HepG2 (cell line): Measurements from ENCODE around the gene NYAP1. TPM values are rescaled to one million over a fixed set of nuclear protein-coding genes. Genes with fewer than 3 reads are reported as not detected.

Source experiments
- AGO2 ChIP-seq: fragments of 200-400 bp; formaldehyde crosslinking; optimal IDR thresholded peaks from 2 replicates; pipeline ENCODE3; 2017; ENCODE audit warnings: mild to moderate bottlenecking, low read depth, low read length, moderate library complexity
- ARNTL ChIP-seq: sonication (generic); formaldehyde crosslinking; IDR thresholded peaks from 2 replicates; pipeline ENCODE4 v1.4.0; 2020; ENCODE audit warnings: mild to moderate bottlenecking, missing genetic modification reagents
- EEA1 ChIP-seq: sonication (generic); formaldehyde crosslinking; IDR thresholded peaks from 2 replicates; pipeline ENCODE4 v1.5.1; 2020; ENCODE audit warnings: mild to moderate bottlenecking, missing genetic modification reagents, borderline replicate concordance
- IRX3 ChIP-seq: sonication (generic); formaldehyde crosslinking; IDR thresholded peaks from 2 replicates; pipeline ENCODE4 v1.8.1; 2023; ENCODE audit warnings: mild to moderate bottlenecking, low read depth, missing genetic modification reagents, borderline replicate concordance
- MYNN ChIP-seq: sonication (generic); formaldehyde crosslinking; IDR thresholded peaks from 2 replicates; pipeline ENCODE4 v1.4.0; 2020; ENCODE audit warnings: mild to moderate bottlenecking, low read depth, missing genetic modification reagents
- SP5 ChIP-seq: IDR thresholded peaks from 2 replicates; pipeline ENCODE4 v1.6.1; 2016; ENCODE audit warnings: low read depth, borderline replicate concordance
- TBX2 ChIP-seq: sonication (generic); formaldehyde crosslinking; IDR thresholded peaks from 2 replicates; pipeline ENCODE4 v1.5.0; 2020; ENCODE audit warnings: missing genetic modification reagents, mild to moderate bottlenecking, borderline replicate concordance
- YEATS2 ChIP-seq: sonication (generic); formaldehyde crosslinking; IDR thresholded peaks from 2 replicates; pipeline ENCODE4 v1.4.0; 2020; ENCODE audit warnings: missing genetic modification reagents, borderline replicate concordance
- ZKSCAN1 ChIP-seq: fragments of 150-350 bp; IDR thresholded peaks from 2 replicates; pipeline ENCODE4 v1.6.1; 2014; ENCODE audit warnings: low read length
- ZMAT3 ChIP-seq: sonication (generic); formaldehyde crosslinking; conservative IDR thresholded peaks from 2 replicates; pipeline ENCODE4 v1.7.0; 2021; ENCODE audit warnings: missing genetic modification reagents
- ZNF20 ChIP-seq: sonication (generic); formaldehyde crosslinking; IDR thresholded peaks from 2 replicates; pipeline ENCODE4 v1.4.0; 2020; ENCODE audit warnings: mild to moderate bottlenecking, moderate library complexity, missing genetic modification reagents
- ZNF431 ChIP-seq: sonication (generic); formaldehyde crosslinking; IDR thresholded peaks from 2 replicates; pipeline ENCODE4 v1.9.0; 2022; ENCODE audit warnings: missing genetic modification reagents, low read depth, mild to moderate bottlenecking, borderline replicate concordance
- ZNF749 ChIP-seq: sonication (generic); formaldehyde crosslinking; IDR thresholded peaks from 2 replicates; pipeline ENCODE4 v1.8.0; 2022; ENCODE audit warnings: mild to moderate bottlenecking, missing genetic modification reagents, moderate library complexity, borderline replicate concordance
- polyA plus RNA-seq, 8 experiments: library from polyadenylated mRNA; depleted of rRNA in 3 of 8; stranded (reverse) in 7 of 8; unstranded in 1 of 8; fragments of >200 nt; fragmentation: Illumina TruSeq in 4 of 8; extraction: Trizol in 4 of 8; gene quantifications; 2 replicates each; pipeline versions ENCODE4 v1.2.1 to v1.2.3, GENCODE V29; 2011 to 2016; ENCODE audit warnings: low read depth in 4 of 8, missing spikeins in 1 of 8, mixed read lengths in 1 of 8; ENCODE audit not compliant: insufficient read depth in 1 of 8
- total RNA-seq, 5 experiments: library from RNA; depleted of rRNA; stranded (reverse); fragments of >200 nt; fragmentation: Illumina TruSeq; extraction: Trizol; gene quantifications; 2 replicates each; pipeline ENCODE4 v1.2.3, GENCODE V29; 2016; ENCODE audit warnings: low read depth in 1 of 5
- TF ChIP-seq, protein P1 (sequence below): sonication (generic); formaldehyde crosslinking; IDR thresholded peaks from 2 replicates; pipeline ENCODE4 v1.8.0; 2022; ENCODE audit warnings: mild to moderate bottlenecking, missing genetic modification reagents, borderline replicate concordance
- TF ChIP-seq, protein P2 (sequence below): sonication (generic); formaldehyde crosslinking; conservative IDR thresholded peaks from 2 replicates; pipeline ENCODE4 v1.8.0; 2022; ENCODE audit warnings: mild to moderate bottlenecking, moderate library complexity, missing genetic modification reagents
- TF ChIP-seq, protein P3 (sequence below): fragments of 450-650 bp; IDR thresholded peaks from 2 replicates; pipeline ENCODE4 v1.6.1; 2017
- TF ChIP-seq, protein P4 (sequence below): sonication (generic); formaldehyde crosslinking; IDR thresholded peaks from 2 replicates; pipeline ENCODE4; 2020; ENCODE audit warnings: missing genetic modification reagents, mild to moderate bottlenecking, borderline replicate concordance
- TF ChIP-seq, protein P5 (sequence below): sonication (generic); formaldehyde crosslinking; IDR thresholded peaks from 2 replicates; pipeline ENCODE4 v1.8.1; 2023; ENCODE audit warnings: mild to moderate bottlenecking, missing genetic modification reagents

Gene NYAP1
- total and polyA plus RNA-seq, 2 of the 13 experiments (the other 11 are each of a cell fraction or from before 2014, with no cell fraction given), result 0.15 to 0.46 TPM

DNA sequence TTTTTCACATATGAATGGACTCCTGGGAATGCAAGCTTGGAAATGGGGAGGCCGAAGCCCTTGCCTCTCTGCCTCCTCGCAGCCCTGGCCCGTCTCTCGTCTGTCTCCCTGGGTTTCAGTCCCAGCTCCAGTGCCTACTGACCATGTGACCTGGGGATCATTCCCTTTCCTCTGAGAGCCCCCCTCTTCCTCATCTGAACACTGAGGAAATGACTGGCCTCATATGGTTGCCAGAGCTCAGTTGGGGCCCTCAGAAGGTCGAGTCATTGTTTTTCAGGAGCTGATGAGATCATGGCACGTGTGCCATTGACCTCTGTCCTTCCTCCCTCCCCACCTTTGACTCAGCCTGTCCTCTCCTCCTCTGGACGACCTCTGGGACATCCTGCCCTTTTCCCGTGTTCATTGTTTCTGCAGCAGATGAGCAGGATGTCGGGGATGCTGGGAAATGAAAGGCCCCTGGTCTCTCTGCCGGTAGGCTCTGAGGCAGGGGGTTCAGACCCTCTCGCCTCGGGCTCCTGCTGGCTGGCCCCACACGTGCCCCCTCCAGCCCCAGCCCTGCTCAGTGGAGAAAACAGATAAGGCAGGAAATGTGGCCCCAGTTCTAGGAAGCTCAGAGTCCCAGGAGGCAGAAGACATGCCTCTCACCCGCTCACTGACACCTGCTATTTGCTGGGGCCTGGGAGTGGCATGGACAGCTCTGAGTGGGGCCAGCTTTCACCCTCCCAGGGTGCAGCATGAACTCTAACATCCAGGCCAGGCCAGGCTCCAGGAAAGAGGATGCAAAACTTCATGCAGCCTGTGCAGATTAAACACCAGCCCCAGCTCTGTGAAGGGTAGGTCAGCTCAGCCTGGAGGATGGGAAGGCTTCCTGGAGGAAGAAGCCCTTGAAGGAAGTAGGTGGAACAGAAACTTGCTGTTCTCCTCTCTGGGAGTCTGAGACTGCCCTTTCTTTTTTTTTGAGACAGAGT lies 39.1 kb upstream of the NYAP1 start (continued):
- TF ChIP-seq IRX3 (CRISPR knock-in tag) (no peak; the same call in 1 of the 2 replicates), AGO2 (no peak), EEA1 (CRISPR knock-in tag) (peak; percentile 52; the same call in 1 of the 2 replicates), ZMAT3 (CRISPR knock-in tag) (no peak), MYNN (CRISPR knock-in tag) (no peak), YEATS2 (CRISPR knock-in tag) (no peak; the same call in 1 of the 2 replicates), ZNF431 (CRISPR knock-in tag) (no peak; the same call in 1 of the 2 replicates), TBX2 (CRISPR knock-in tag) (peak; percentile 91), ZKSCAN1 (no peak), ZNF20 (CRISPR knock-in tag) (no peak), ARNTL (CRISPR knock-in tag) (peak; percentile 96), SP5 (CRISPR knock-in tag) (peak; percentile 86), ZNF749 (no peak)
- TF ChIP-seq, protein P1, sequence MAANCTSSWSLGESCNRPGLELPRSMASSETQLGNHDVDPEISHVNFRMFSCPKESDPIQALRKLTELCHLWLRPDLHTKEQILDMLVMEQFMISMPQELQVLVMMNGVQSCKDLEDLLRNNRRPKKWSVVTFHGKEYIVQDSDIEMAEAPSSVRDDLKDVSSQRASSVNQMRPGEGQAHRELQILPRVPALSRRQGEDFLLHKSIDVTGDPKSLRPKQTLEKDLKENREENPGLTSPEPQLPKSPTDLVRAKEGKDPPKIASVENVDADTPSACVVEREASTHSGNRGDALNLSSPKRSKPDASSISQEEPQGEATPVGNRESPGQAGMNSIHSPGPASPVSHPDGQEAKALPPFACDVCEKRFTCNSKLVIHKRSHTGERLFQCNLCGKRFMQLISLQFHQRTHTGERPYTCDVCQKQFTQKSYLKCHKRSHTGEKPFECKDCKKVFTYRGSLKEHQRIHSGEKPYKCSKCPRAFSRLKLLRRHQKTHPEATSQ, result 0 out of 2 replicates have a peak, but pooled peaks have one; percentile 35
- TF ChIP-seq, protein P2, sequence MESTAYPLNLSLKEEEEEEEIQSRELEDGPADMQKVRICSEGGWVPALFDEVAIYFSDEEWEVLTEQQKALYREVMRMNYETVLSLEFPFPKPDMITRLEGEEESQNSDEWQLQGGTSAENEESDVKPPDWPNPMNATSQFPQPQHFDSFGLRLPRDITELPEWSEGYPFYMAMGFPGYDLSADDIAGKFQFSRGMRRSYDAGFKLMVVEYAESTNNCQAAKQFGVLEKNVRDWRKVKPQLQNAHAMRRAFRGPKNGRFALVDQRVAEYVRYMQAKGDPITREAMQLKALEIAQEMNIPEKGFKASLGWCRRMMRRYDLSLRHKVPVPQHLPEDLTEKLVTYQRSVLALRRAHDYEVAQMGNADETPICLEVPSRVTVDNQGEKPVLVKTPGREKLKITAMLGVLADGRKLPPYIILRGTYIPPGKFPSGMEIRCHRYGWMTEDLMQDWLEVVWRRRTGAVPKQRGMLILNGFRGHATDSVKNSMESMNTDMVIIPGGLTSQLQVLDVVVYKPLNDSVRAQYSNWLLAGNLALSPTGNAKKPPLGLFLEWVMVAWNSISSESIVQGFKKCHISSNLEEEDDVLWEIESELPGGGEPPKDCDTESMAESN (CRISPR knock-in tag), result peak; percentile 91
- TF ChIP-seq, protein P3, sequence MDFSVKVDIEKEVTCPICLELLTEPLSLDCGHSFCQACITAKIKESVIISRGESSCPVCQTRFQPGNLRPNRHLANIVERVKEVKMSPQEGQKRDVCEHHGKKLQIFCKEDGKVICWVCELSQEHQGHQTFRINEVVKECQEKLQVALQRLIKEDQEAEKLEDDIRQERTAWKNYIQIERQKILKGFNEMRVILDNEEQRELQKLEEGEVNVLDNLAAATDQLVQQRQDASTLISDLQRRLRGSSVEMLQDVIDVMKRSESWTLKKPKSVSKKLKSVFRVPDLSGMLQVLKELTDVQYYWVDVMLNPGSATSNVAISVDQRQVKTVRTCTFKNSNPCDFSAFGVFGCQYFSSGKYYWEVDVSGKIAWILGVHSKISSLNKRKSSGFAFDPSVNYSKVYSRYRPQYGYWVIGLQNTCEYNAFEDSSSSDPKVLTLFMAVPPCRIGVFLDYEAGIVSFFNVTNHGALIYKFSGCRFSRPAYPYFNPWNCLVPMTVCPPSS, result no peak
- TF ChIP-seq, protein P4, sequence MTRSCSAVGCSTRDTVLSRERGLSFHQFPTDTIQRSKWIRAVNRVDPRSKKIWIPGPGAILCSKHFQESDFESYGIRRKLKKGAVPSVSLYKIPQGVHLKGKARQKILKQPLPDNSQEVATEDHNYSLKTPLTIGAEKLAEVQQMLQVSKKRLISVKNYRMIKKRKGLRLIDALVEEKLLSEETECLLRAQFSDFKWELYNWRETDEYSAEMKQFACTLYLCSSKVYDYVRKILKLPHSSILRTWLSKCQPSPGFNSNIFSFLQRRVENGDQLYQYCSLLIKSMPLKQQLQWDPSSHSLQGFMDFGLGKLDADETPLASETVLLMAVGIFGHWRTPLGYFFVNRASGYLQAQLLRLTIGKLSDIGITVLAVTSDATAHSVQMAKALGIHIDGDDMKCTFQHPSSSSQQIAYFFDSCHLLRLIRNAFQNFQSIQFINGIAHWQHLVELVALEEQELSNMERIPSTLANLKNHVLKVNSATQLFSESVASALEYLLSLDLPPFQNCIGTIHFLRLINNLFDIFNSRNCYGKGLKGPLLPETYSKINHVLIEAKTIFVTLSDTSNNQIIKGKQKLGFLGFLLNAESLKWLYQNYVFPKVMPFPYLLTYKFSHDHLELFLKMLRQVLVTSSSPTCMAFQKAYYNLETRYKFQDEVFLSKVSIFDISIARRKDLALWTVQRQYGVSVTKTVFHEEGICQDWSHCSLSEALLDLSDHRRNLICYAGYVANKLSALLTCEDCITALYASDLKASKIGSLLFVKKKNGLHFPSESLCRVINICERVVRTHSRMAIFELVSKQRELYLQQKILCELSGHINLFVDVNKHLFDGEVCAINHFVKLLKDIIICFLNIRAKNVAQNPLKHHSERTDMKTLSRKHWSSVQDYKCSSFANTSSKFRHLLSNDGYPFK (CRISPR knock-in tag), result peak; percentile 15; the same call in 1 of the 2 replicates
- TF ChIP-seq, protein P5, sequence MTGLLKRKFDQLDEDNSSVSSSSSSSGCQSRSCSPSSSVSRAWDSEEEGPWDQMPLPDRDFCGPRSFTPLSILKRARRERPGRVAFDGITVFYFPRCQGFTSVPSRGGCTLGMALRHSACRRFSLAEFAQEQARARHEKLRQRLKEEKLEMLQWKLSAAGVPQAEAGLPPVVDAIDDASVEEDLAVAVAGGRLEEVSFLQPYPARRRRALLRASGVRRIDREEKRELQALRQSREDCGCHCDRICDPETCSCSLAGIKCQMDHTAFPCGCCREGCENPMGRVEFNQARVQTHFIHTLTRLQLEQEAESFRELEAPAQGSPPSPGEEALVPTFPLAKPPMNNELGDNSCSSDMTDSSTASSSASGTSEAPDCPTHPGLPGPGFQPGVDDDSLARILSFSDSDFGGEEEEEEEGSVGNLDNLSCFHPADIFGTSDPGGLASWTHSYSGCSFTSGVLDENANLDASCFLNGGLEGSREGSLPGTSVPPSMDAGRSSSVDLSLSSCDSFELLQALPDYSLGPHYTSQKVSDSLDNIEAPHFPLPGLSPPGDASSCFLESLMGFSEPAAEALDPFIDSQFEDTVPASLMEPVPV, result peak; percentile 48; the same call in 1 of the 2 replicates
